ENCODE measurements around the gene TBXA2R.
A peak's percentile ranks its signal among the peaks of the same experiment; 100 is the strongest.

Gene TBXA2R

DNA sequence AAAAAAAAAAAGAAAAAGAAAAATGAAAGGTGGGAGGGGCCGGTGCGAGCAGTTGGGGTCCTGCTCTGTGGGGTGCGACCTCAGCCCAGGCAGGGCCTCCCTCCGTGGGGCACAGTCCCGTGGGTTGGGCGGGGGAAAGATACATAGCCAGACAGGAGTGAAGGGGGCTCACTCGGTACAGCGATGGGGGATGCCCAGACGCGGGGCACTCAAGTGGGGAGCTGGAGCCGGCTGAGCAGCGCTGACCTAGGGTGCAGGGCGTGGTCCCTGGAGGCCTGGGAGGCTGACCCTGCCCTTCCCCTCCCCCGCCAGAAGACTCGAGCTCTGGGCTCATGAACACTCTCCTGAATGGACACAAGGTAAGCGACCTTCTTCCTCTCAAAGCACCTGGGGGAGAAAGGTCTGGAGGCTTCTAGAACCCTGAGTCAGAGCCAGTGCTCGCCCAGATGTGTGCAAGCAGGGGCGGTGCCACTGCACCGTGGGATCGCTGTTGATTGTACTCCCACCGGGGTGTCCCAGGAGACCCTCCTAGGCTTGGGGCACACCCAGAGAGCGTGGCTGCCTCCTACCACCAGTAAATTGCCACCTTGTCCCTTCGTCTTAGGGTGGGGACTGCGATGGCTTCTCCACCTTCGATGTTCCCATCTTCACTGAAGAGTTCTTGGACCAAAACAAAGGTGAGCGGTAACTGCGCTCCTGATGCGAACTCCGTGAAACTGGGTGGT lies 30.6 kb downstream of the TBXA2R start:
- Histone ChIP-seq H3K9ac (no peak overlapping the region), H3K27ac (no peak overlapping the region), H3K79me2 (ENCODE audit: insufficient read depth, low read depth) (peaks cover 5% of the 10 kb centered on the region; the same call in 1 of the 2 replicates), H4K20me1 (ENCODE audit: insufficient read depth) (no peaks in the 10 kb centered on the region), H3K4me1 (ENCODE audit: low read depth, poor library complexity, severe bottlenecking) (peaks cover 3% of the 10 kb centered on the region), H3K36me3 (ENCODE audit: insufficient read depth) (no peaks in the 10 kb centered on the region), H3K4me3 (IDR thresholded peaks at IDR 0.05; ENCODE audit: insufficient read depth, low read depth, low read length) (no peak overlapping the region), H3K27me3 (ENCODE audit: insufficient read depth, low read depth) (no peaks in the 10 kb centered on the region), H3K4me2 (no peak overlapping the region), H2AFZ (ENCODE audit: low read depth) (no peak overlapping the region)
- TF ChIP-seq, protein P1, sequence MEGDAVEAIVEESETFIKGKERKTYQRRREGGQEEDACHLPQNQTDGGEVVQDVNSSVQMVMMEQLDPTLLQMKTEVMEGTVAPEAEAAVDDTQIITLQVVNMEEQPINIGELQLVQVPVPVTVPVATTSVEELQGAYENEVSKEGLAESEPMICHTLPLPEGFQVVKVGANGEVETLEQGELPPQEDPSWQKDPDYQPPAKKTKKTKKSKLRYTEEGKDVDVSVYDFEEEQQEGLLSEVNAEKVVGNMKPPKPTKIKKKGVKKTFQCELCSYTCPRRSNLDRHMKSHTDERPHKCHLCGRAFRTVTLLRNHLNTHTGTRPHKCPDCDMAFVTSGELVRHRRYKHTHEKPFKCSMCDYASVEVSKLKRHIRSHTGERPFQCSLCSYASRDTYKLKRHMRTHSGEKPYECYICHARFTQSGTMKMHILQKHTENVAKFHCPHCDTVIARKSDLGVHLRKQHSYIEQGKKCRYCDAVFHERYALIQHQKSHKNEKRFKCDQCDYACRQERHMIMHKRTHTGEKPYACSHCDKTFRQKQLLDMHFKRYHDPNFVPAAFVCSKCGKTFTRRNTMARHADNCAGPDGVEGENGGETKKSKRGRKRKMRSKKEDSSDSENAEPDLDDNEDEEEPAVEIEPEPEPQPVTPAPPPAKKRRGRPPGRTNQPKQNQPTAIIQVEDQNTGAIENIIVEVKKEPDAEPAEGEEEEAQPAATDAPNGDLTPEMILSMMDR (conservative IDR thresholded peaks at IDR 0.05; ENCODE audit: low read depth, low read length): no peak

DNA sequence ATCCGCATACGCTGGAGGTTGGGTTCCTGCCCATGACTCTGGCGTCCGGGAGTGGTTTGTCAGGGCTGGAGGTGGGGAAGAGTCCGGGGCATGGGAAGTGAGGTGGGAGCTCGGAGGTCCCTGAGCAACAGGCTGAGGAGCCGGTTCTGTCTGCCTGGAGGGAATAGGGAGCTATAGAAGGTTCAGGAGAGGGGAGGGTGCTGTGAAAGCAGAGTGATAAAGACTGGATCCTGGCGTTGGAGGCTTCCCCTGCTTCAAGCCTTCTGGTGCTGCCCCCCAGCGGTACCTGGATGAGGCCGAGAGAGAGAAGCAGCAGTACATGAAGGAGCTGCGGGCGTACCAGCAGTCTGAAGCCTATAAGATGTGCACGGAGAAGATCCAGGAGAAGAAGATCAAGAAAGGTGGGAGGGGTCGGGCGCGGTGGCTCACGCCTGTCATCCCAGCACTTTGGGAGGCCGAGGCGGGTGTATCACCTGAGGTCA lies 31.4 kb downstream of the TBXA2R start:
- Histone ChIP-seq H3K27ac (no peak overlapping the region), H3K27me3 (ENCODE audit: insufficient read depth, low read depth) (no peaks in the 10 kb centered on the region), H3K36me3 (ENCODE audit: insufficient read depth) (no peaks in the 10 kb centered on the region), H3K79me2 (ENCODE audit: insufficient read depth, low read depth) (peaks cover 5% of the 10 kb centered on the region; the same call in 1 of the 2 replicates), H3K4me3 (IDR thresholded peaks at IDR 0.05; ENCODE audit: insufficient read depth, low read depth, low read length) (no peak overlapping the region), H2AFZ (ENCODE audit: low read depth) (no peak overlapping the region), H3K4me1 (ENCODE audit: low read depth, poor library complexity, severe bottlenecking) (peaks cover 3% of the 10 kb centered on the region), H4K20me1 (ENCODE audit: insufficient read depth) (no peaks in the 10 kb centered on the region), H3K9ac (no peak overlapping the region), H3K4me2 (no peak overlapping the region)
- TF ChIP-seq, protein P1 (conservative IDR thresholded peaks at IDR 0.05; ENCODE audit: low read depth, low read length): no peak

DNA sequence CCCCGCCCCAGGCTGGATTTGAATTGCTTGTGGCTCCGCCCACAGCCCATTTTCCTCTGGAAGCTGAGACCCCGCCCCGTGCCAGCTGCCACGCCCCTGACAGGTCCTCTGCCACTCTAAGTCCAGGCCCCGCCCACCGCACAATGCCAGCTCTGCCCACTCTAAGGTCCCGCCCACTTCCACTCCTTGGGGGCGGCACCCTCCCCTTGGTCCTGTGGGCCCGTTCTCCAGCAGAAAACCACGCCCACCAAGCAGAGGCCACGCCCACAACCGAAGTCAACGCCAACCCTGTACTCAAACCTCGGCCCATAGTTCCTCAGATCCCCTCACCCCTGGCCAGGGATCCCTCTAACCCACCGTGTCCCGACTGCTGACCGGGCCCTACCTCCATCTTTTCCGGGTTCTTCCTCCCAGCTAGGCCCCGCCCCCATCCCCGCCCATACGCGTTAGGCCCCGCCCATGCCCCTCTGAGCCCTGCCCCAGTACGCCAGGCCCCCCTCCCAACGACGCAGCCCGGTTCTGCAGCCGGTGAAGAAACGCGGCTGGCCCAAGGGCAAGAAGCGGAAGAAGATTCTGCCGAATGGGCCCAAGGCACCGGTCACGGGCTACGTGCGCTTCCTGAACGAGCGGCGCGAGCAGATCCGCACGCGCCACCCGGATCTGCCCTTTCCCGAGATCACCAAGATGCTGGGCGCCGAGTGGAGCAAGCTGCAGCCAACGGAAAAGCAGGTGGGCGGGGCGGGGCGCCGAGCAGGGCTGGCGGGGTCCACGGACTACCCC lies 32.6 kb downstream of the TBXA2R start:
- Histone ChIP-seq H3K9ac (peak overlapping the region; percentile 88; the same call in 1 of the 2 replicates), H2AFZ (ENCODE audit: low read depth) (no peak overlapping the region), H4K20me1 (ENCODE audit: insufficient read depth) (no peaks in the 10 kb centered on the region), H3K4me3 (IDR thresholded peaks at IDR 0.05; ENCODE audit: insufficient read depth, low read depth, low read length) (no peak overlapping the region), H3K36me3 (ENCODE audit: insufficient read depth) (no peaks in the 10 kb centered on the region), H3K27ac (no peak overlapping the region), H3K4me1 (ENCODE audit: low read depth, poor library complexity, severe bottlenecking) (peaks cover 3% of the 10 kb centered on the region), H3K79me2 (ENCODE audit: insufficient read depth, low read depth) (peaks cover 5% of the 10 kb centered on the region; the same call in 1 of the 2 replicates), H3K27me3 (ENCODE audit: insufficient read depth, low read depth) (no peaks in the 10 kb centered on the region), H3K4me2 (peak overlapping the region; percentile 80; the same call in 1 of the 2 replicates)
- TF ChIP-seq, protein P1 (conservative IDR thresholded peaks at IDR 0.05; ENCODE audit: low read depth, low read length): no peak

DNA sequence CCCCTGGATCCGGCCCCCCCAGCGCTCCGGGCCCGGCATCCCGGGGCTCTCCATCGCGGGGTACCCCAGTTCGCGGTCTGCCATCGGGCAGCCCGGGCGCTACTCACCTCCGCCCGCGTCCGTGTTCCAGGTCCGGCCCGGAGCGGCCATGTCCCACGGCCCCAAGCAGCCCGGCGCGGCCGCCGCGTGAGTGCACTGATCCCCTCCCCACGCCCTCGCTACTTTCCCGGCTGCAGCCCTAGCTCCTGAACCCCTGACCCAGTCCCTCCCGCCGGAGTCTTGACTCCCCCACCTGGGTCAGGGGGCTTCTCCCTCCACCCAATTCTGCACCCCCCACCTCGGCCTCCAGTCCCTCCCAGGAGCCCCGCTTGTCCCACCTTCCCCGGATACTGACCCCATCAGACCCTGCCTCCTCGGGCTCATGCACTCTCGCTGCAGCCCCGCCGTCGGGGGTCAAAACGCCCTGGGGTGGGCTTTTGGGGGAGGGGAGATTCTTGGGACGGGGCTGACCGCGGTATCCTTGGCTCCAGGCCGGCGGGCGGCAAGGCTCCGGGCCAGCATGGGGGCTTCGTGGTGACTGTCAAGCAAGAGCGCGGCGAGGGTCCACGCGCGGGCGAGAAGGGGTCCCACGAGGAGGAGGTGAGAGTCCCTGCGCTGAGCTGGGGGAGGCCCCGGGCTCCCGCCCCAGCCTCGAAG lies 33.4 kb downstream of the TBXA2R start:
- H3K4me1 ChIP-seq (ENCODE audit: low read depth, poor library complexity, severe bottlenecking): peaks cover 3% of the 10 kb centered on the region
- H3K36me3 ChIP-seq (ENCODE audit: insufficient read depth): no peaks in the 10 kb centered on the region
- peak overlapping the region; percentile 88 for H3K9ac ChIP-seq
- H3K4me3 ChIP-seq (IDR thresholded peaks at IDR 0.05; ENCODE audit: insufficient read depth, low read depth, low read length): no peak overlapping the region
- no peaks in the 10 kb centered on the region for H4K20me1 ChIP-seq (ENCODE audit: insufficient read depth)
- H3K27ac ChIP-seq: peak overlapping the region; percentile 67
- TF ChIP-seq, protein P1 (conservative IDR thresholded peaks at IDR 0.05; ENCODE audit: low read depth, low read length): no peak
- no peaks in the 10 kb centered on the region for H3K27me3 ChIP-seq (ENCODE audit: insufficient read depth, low read depth)
- H2AFZ ChIP-seq (ENCODE audit: low read depth): peak overlapping the region; percentile 26; the same call in 1 of the 2 replicates
- H3K79me2 ChIP-seq (ENCODE audit: insufficient read depth, low read depth): peaks cover 5% of the 10 kb centered on the region; the same call in 1 of the 2 replicates
- peak overlapping the region; percentile 80 for H3K4me2 ChIP-seq

All from KMS-11 (cell line).